B cell (primary cell): Measurements from ENCODE around the gene LRRC42. TPM values are rescaled to one million over a fixed set of nuclear protein-coding genes. Genes with fewer than 3 reads are reported as not detected.
"Not testable (repeated sequence)": the region's sequence is repeated elsewhere in the genome, so short reads cannot be mapped to it uniquely, and the experiment has no call there.

Experiments
- ATAC-seq: fragments of 200-7000 bp; cut with Tn5 transposase; one replicate; pipeline ENCODE4 v1.10.0; 2021; ENCODE audit warnings: low read depth, mild to moderate bottlenecking, moderate number of reproducible peaks, moderate library complexity
- CTCF ChIA-PET: fragments of 350-600 bp; sonication (Branson Sonifier 250); formaldehyde crosslinking; loops from one replicate; lab custom pipeline; 2021; ENCODE audit warnings: antibody characterized with exemption, inconsistent platforms; lab: Charles Lee
- POLR2A ChIA-PET: fragments of 350-600 bp; sonication (Branson Sonifier 250); formaldehyde crosslinking; loops from one replicate; lab custom pipeline; 2021; ENCODE audit warnings: antibody characterized with exemption; lab: Charles Lee
- DNase-seq: peaks from one replicate; pipeline ENCODE4 v3.0.0; 2013
- H2AFZ ChIP-seq: 2 replicates; pipeline ENCODE4 v1.6.1; 2012; ENCODE audit warnings: mild to moderate bottlenecking, low read depth, low read length; ENCODE audit not compliant: insufficient read depth, poor library complexity, severe bottlenecking
- H3K27ac ChIP-seq, 2 donors: 1 replicate in 1 of 2; 2 replicates in 1 of 2; pipeline ENCODE4 v1.5.1; 2012 to 2013; ENCODE audit warnings: low read length in 2 of 2, mild to moderate bottlenecking in 2 of 2, moderate library complexity in 1 of 2
- H3K27me3 ChIP-seq, 4 experiments: fragments of 200-600 bp in 1 of 4; sonication (generic) in 1 of 4; replicated peaks in 1 of 4; 1 replicate in 2 of 4; 2 replicates in 2 of 4; pipeline versions ENCODE4 v1.6.1 to v1.7.0; 2013 to 2016; ENCODE audit warnings: low read length in 3 of 4, mild to moderate bottlenecking in 2 of 4, mixed read lengths in 1 of 4, moderate library complexity in 1 of 4; ENCODE audit not compliant: insufficient read depth in 4 of 4, control insufficient read depth in 3 of 4; ENCODE audit errors: control extremely low read depth in 1 of 4
- H3K36me3 ChIP-seq, 2 experiments: replicated peaks in 1 of 2; 1 replicate in 1 of 2; 2 replicates in 1 of 2; pipeline versions ENCODE4 v1.6.1 to v1.7.1; 2013; ENCODE audit warnings: low read length in 1 of 2; ENCODE audit not compliant: insufficient read depth in 2 of 2, control insufficient read depth in 1 of 2; ENCODE audit errors: control extremely low read depth in 1 of 2, extremely low read depth in 1 of 2
- H3K4me1 ChIP-seq, 2 donors: fragments of 200-600 bp in 1 of 2; sonication (generic) in 1 of 2; 1 replicate in 1 of 2; 2 replicates in 1 of 2; pipeline versions ENCODE4 v1.5.1 to v1.6.1; 2013 to 2017; ENCODE audit warnings: low read length in 2 of 2; ENCODE audit not compliant: control insufficient read depth in 2 of 2, insufficient read depth in 2 of 2
- H3K4me2 ChIP-seq: replicated peaks from 2 replicates; pipeline ENCODE3; 2012; ENCODE audit warnings: mild to moderate bottlenecking, low read depth, low read length; ENCODE audit not compliant: poor library complexity, severe bottlenecking
- H3K4me3 ChIP-seq, 5 experiments: fragments of 200-600 bp in 1 of 5; sonication (generic) in 1 of 5; 1 replicate in 3 of 5; 2 replicates in 2 of 5; pipeline versions ENCODE4 v1.5.1 to v1.7.0; 2011 to 2016; ENCODE audit warnings: low read length in 4 of 5, mild to moderate bottlenecking in 4 of 5, low read depth in 2 of 5, control low read depth in 1 of 5, moderate library complexity in 1 of 5; ENCODE audit not compliant: insufficient read depth in 1 of 5; ENCODE audit errors: control extremely low read depth in 1 of 5, extremely low read depth in 1 of 5
- H3K79me2 ChIP-seq: fragments of 200-600 bp; sonication (generic); one replicate; pipeline ENCODE4 v1.6.0; 2016; ENCODE audit warnings: low read length; ENCODE audit not compliant: control insufficient read depth, insufficient read depth
- H3K9ac ChIP-seq: fragments of 200-600 bp; sonication (generic); 2 replicates; pipeline ENCODE4 v1.6.1; 2017; ENCODE audit warnings: mild to moderate bottlenecking, low read length, moderate library complexity
- H3K9me3 ChIP-seq, 3 donors: one replicate each; pipeline versions ENCODE4 v1.6.1 to v1.7.1; 2013; ENCODE audit warnings: low read length in 2 of 3; ENCODE audit not compliant: control insufficient read depth in 2 of 3, insufficient read depth in 1 of 3; ENCODE audit errors: control extremely low read depth in 1 of 3
- H4K20me1 ChIP-seq: 2 replicates; pipeline ENCODE4 v1.6.0; 2012; ENCODE audit warnings: mild to moderate bottlenecking, low read length; ENCODE audit not compliant: insufficient read depth, control insufficient read depth, poor library complexity, severe bottlenecking
- H3K27ac Mint-ChIP-seq: one replicate; pipeline ENCODE4 v1.8.0; 2021; ENCODE audit warnings: mixed read lengths
- H3K27me3 Mint-ChIP-seq: one replicate; pipeline ENCODE4 v1.8.0; 2021; ENCODE audit warnings: mixed read lengths
- H3K4me1 Mint-ChIP-seq: one replicate; pipeline ENCODE4 v1.8.0; 2021; ENCODE audit warnings: mixed read lengths
- H3K4me3 Mint-ChIP-seq: one replicate; pipeline ENCODE4 v1.8.0; 2021; ENCODE audit warnings: mixed read lengths
- H3K9me3 Mint-ChIP-seq: one replicate; pipeline ENCODE4 v1.8.0; 2022; ENCODE audit warnings: mixed read lengths; ENCODE audit not compliant: insufficient read depth
- CTCF ChIP-seq: fragments of 200-600 bp; IDR thresholded peaks from one replicate; pipeline ENCODE4 v1.8.0; 2022; ENCODE audit warnings: antibody characterized with exemption, mild to moderate bottlenecking
- EZH2 ChIP-seq: IDR thresholded peaks from 2 replicates; pipeline ENCODE4 v1.6.1; 2012; ENCODE audit warnings: borderline replicate concordance, low read depth, mild to moderate bottlenecking, moderate library complexity, low read length; ENCODE audit not compliant: insufficient read depth, poor library complexity, severe bottlenecking
- WGBS: methylation state at CpG from one replicate; pipeline ENCODE4 v1.1.5; 2013; ENCODE audit warnings: missing lambda C conversion rate; ENCODE audit not compliant: insufficient coverage; 5-methylcytosine and 5-hydroxymethylcytosine counted together
- intact Hi-C: fragments of 100-400 bp; cut with micrococcal nuclease; formaldehyde crosslinking; loops from one replicate; pipeline ENCODE4 v1.10.0; 2022
- polyA plus RNA-seq: library from polyadenylated mRNA; depleted of rRNA; stranded (reverse); fragments of >200 nt; gene quantifications from 2 replicates; pipeline ENCODE4 v1.2.3, GENCODE V29; 2012
- total RNA-seq, 2 donors: library from RNA; stranded (reverse); fragments of 120-200 nt in 1 of 2; gene quantifications; 1 replicate in 1 of 2; 2 replicates in 1 of 2; pipeline versions ENCODE4 v1.2.3 to v1.2.4, GENCODE V29; 2013 to 2022

The LRRC42 gene
- total and polyA plus RNA-seq, 2 donors (not counting 1 experiment from before 2014, with no cell fraction given) = 4.7 to 10.3 TPM

GRCh38 chr1:54002544-54003248 is 56.5 kb downstream of the LRRC42 start:
- H3K36me3 ChIP-seq = no peaks in the 10 kb centered on the region
- no peaks in the 10 kb centered on the region for H3K4me1 Mint-ChIP-seq
- no peak overlapping the region for H3K27ac ChIP-seq
- POLR2A ChIA-PET = no interaction called here
- no peak overlapping the region for H3K27ac Mint-ChIP-seq
- peaks cover 6% of the 10 kb centered on the region for H3K27me3 Mint-ChIP-seq
- no peaks in the 10 kb centered on the region for H3K27me3 ChIP-seq
- ATAC-seq = no peak
- H3K79me2 ChIP-seq = no peaks in the 10 kb centered on the region
- H2AFZ ChIP-seq = no peak overlapping the region
- no peak overlapping the region for H3K9ac ChIP-seq
- TF ChIP-seq EZH2 (no peak), CTCF (no peak)
- no peak overlapping the region for H3K4me3 Mint-ChIP-seq
- CTCF ChIA-PET = no interaction called here
- H3K4me1 ChIP-seq = no peaks in the 10 kb centered on the region
- H3K4me3 ChIP-seq = no peak overlapping the region
- no peak overlapping the region for H3K4me2 ChIP-seq
- no peaks in the 10 kb centered on the region for H4K20me1 ChIP-seq
- WGBS = 76% methylated on average over 6 of the region's 9 CpGs
- no peaks in the 10 kb centered on the region for H3K9me3 Mint-ChIP-seq
- intact Hi-C loops = no loop called here
- no peak for DNase-seq
- H3K9me3 ChIP-seq = peaks cover 0 to 12% (median 0%) of the 10 kb centered on the region in 3 donors

DNA sequence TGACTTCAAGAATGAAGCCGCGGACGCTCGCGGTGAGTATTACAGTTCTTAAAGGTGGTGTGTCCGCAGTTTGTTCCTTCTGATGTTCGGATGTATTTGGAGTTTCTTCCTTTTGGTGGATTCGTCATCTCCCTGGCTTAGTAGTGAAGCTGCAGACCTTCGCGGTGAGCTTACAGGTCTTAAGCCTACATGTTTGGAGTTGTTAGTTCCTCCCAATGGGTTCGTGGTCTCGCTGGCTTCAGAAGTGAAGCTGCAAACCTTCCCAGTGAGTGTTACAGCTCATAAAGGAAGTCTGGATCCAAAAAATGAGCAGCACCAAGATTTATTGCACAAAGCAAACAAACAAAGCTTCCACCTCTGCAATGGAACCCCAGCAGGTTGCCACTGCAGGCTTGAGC is 57.1 kb downstream of the LRRC42 start:
- no peak overlapping the region for H3K4me3 ChIP-seq
- TF ChIP-seq EZH2 = no peak
- no peak overlapping the region for H2AFZ ChIP-seq
- no peaks in the 10 kb centered on the region for H3K4me1 ChIP-seq
- H3K36me3 ChIP-seq = no peaks in the 10 kb centered on the region
- peaks cover 0 to 12% (median 0%) of the 10 kb centered on the region in 3 donors for H3K9me3 ChIP-seq
- no peak overlapping the region for H3K27ac Mint-ChIP-seq
- H3K4me1 Mint-ChIP-seq = no peaks in the 10 kb centered on the region
- H4K20me1 ChIP-seq = no peaks in the 10 kb centered on the region
- ChIA-PET CTCF (interaction anchor here (0.6 kb wide), 1 partner anchor 10 kb away, joined by 3 read pairs; no protein-coding TSS in a partner anchor), POLR2A (no interaction called here)
- ATAC-seq (no peak), DNase-seq (no peak)
- H3K9ac ChIP-seq = no peak overlapping the region
- no peaks in the 10 kb centered on the region for H3K79me2 ChIP-seq
- no peaks in the 10 kb centered on the region for H3K27me3 ChIP-seq
- WGBS = 92% methylated on average over 12 of the region's 12 CpGs
- no peaks in the 10 kb centered on the region for H3K9me3 Mint-ChIP-seq
- no peak overlapping the region for H3K4me3 Mint-ChIP-seq
- no peak overlapping the region for H3K27ac ChIP-seq
- H3K27me3 Mint-ChIP-seq = peaks cover 8% of the 10 kb centered on the region
- H3K4me2 ChIP-seq = no peak overlapping the region
- intact Hi-C loops = no loop called here

DNA sequence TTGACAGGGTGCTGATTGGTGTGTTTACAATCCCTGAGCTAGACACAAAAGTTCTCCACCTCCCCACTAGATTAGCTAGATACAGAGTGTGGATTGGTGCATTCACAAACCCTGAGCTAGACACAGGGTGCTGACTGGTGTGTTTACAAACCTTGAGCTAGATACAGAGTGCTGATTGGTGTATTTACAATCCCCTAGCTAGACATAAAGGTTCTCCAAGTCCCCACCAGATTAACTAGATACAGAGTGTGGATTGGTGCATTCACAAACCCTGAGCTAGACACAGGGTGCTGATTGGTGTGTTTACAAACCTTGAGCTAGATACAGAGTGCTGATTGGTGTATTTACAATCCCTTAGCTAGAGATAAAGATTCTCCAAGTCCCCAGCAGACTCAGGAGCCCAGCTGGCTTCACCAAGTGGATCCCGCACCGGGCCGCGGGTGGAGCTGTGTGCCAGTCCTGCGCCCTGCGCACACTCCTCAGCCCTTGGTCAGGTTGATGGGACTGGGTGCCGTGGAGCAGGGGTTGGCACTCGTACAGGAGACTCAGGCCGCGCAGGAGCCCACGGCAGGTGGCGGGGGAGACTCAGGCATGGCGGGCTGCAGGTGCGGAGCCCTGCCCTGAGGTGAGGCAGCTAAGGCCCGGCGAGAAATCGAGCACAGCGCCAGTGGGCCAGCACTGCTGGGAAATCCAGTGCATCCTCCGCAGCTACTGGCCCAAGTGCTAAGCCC is 57.8 kb downstream of the LRRC42 start:
- H3K27me3 ChIP-seq, intact Hi-C loops, H3K4me1 ChIP-seq, H3K27ac ChIP-seq, H3K9ac ChIP-seq, H3K9me3 Mint-ChIP-seq, ATAC-seq, H3K4me3 Mint-ChIP-seq, H4K20me1 ChIP-seq, H2AFZ ChIP-seq, H3K4me1 Mint-ChIP-seq, DNase-seq, H3K27ac Mint-ChIP-seq, H3K79me2 ChIP-seq, POLR2A ChIA-PET, H3K36me3 ChIP-seq, H3K4me2 ChIP-seq, H3K4me3 ChIP-seq: not testable (repeated sequence)
- H3K27me3 Mint-ChIP-seq = peaks cover 14% of the 10 kb centered on the region
- 94% methylated on average over 19 of the region's 19 CpGs for WGBS
- peaks cover 0 to 12% (median 0%) of the 10 kb centered on the region in 3 donors for H3K9me3 ChIP-seq
- CTCF ChIA-PET = interaction anchor here (0.6 kb wide), 1 partner anchor 10 kb away, joined by 3 read pairs; no protein-coding TSS in a partner anchor
